Epithelial cell of esophagus (primary cell): ENCODE data around the gene GOLGB1.

Source experiments
- DNase-seq: peaks from one replicate; pipeline ENCODE4 v3.0.0; 2010; ENCODE audit warnings: low read depth
- H3K4me3 ChIP-seq: 2 replicates; pipeline ENCODE4 v1.5.1; 2011; ENCODE audit warnings: mild to moderate bottlenecking, low read length, control low read depth
- CTCF ChIP-seq: IDR thresholded peaks from 2 replicates; pipeline ENCODE4 v1.5.1; 2011; ENCODE audit warnings: low read depth, mild to moderate bottlenecking, low read length, control low read depth, inconsistent platforms; ENCODE audit not compliant: insufficient read depth; ENCODE audit errors: missing control alignments

Gene GOLGB1

GRCh38 chr3:121649645-121650044 lies 99.9 kb downstream of the GOLGB1 start:
- no peak overlapping the region for H3K4me3 ChIP-seq
- TF ChIP-seq CTCF = no peak
- peak; percentile 71 for DNase-seq

DNA sequence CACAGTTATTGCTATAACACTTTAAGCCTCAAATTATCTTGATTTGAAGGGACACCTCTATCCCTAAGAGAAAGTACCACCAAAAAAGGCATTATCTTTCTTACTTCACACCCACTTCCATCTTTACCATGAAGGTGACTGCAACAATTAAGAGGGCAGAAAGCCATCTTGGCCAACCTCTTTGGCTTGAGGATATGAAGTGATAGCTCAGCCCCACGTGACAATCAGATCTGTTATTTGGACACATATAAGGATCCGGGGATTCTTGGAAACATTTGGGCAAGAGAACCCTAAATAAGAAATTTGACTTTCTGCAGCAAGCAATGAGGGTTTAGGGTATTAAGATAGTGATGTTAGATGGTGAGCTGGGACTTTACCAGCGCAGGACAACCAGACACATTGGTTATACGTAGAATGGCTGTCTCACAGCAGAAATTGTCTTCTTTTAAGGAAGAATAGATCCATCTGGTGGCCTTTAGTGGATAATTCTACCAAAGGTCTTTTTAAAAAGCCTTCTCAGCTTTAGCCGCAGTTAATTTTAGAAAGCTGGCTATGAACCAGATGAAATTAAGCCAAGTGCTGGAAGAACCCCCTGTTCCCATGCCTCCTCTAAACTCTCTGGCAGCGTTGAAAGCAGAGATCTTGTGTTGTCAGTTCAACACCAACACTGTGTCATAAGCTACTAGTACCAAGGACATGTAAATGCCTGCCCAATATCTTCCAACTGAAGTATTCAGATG lies 101.2 kb downstream of the GOLGB1 start:
- TF ChIP-seq CTCF = no peak
- peak; percentile 39 for DNase-seq
- H3K4me3 ChIP-seq = no peak overlapping the region

- no peak for DNase-seq
- no peak overlapping the region for H3K4me3 ChIP-seq
- TF ChIP-seq CTCF = no peak
Measured at GRCh38 chr3:121645054-121645453, 104.5 kb downstream of the GOLGB1 start.

- DNase-seq = no peak
- H3K4me3 ChIP-seq = no peak overlapping the region
- no peak for TF ChIP-seq CTCF
Measured at GRCh38 chr3:121642601-121643314, 106.8 kb downstream of the GOLGB1 start.

GRCh38 chr3:121641127-121641526 lies 108.4 kb downstream of the GOLGB1 start:
- no peak for TF ChIP-seq CTCF
- no peak overlapping the region for H3K4me3 ChIP-seq

DNA sequence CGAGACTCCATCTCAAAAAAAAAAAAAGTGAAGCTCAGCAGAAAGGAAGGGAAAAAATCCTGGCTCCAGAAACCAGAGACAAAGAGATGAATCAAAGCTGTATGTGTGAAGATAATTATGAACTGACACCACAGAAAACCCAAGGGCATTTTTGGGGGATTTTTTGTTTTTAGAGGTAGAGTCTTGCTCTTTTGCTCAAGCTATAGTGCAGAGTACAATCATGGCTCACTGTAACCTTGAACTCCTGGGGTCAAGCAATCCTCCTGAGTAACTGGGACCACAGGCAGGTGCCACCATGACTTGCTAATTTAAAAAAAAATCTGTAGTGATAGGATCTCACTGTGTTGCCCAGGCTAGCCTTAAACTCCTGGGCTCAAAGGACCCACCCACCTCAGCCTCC lies 111.6 kb downstream of the GOLGB1 start:
- TF ChIP-seq CTCF = no peak
- no peak overlapping the region for H3K4me3 ChIP-seq
- DNase-seq = no peak

More at GRCh38 chr3:121641127-121641526, 108.4 kb downstream of the GOLGB1 start:
- no peak for DNase-seq

DNA sequence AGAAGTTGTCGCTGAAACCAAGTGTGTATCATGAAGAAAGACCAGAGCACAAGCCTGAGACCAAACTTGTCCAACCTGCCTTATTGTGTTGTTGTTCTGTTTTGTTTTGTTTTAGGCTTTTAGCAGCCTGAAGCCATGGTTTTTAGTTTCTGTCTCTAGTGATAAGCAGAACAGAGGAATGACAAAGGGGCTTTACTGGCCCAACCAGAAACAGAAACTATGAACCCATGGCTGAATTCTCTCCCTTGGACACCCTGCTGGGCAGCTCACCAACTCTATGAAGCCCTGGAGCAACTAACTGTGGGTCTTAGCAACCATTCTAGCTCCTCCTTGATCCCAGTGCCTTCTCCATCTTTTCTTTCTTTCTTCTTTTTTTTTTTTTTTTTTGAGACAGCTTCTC lies 119.2 kb downstream of the GOLGB1 start:
- TF ChIP-seq CTCF = no peak
- no peak overlapping the region for H3K4me3 ChIP-seq

More for the DNA sequence above, 119.2 kb downstream of the GOLGB1 start:
- peak; percentile 15 for DNase-seq
